ENCODE measurements around the gene BTBD17. TPM values are rescaled to one million over a fixed set of nuclear protein-coding genes. Genes with fewer than 3 reads are reported as not detected.

The BTBD17 gene
- total RNA-seq, 1 donor from 2014 or later = not detected

DNA sequence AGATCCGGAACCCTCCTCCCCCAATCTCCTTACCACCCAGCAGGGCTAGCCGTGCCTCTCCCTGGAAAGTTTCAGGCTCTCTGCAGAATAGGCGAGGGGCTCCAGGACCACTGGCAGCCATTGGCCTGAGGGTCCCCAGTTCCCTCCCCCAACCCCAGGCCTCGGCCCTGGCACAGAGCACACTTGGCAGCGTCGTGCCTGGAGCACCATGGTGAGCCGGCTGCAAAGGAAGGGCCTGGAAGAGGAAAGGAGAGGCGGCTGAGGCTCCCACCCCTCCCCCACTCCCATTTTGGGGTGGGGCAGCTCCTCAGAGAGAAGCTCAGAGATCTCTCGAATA lies 369 bp upstream of the BTBD17 start:
- H3K27ac Mint-ChIP-seq = no peak overlapping the region

DNA sequence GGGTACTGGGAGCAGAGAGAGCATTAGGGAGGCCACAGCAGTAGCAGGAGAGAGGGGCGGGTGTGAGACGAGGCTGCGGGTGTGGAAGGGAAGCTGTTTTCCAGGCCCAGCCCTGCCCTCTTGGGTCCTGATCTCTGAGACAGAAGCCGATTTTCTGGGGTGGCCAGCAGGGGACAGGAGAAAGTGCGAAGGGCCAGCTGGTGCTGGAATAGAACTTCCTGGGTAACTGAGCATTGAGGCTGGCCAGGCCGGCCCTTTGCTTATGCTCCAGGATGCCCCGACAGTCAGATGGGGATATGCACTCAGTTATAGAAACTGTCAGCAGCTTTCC lies 804 bp downstream of the BTBD17 start:
- TF ChIP-seq, protein P1, sequence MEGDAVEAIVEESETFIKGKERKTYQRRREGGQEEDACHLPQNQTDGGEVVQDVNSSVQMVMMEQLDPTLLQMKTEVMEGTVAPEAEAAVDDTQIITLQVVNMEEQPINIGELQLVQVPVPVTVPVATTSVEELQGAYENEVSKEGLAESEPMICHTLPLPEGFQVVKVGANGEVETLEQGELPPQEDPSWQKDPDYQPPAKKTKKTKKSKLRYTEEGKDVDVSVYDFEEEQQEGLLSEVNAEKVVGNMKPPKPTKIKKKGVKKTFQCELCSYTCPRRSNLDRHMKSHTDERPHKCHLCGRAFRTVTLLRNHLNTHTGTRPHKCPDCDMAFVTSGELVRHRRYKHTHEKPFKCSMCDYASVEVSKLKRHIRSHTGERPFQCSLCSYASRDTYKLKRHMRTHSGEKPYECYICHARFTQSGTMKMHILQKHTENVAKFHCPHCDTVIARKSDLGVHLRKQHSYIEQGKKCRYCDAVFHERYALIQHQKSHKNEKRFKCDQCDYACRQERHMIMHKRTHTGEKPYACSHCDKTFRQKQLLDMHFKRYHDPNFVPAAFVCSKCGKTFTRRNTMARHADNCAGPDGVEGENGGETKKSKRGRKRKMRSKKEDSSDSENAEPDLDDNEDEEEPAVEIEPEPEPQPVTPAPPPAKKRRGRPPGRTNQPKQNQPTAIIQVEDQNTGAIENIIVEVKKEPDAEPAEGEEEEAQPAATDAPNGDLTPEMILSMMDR (IDR thresholded peaks at IDR 0.05) = no peak
- Mint-ChIP-seq H3K36me3 (ENCODE audit: low read depth) (no peaks in the 10 kb centered on the region), H3K27me3 (peaks cover 34% of the 10 kb centered on the region), H3K4me1 (peaks cover 2% of the 10 kb centered on the region), H3K27ac (no peak overlapping the region), H3K9me3 (no peaks in the 10 kb centered on the region), H3K4me3 (no peak overlapping the region)
- intact Hi-C loops (cut with micrococcal nuclease) = loop anchor here (2.0 kb wide), 1 partner anchor 150 kb away; no protein-coding TSS in a partner anchor
- ATAC-seq (ENCODE audit: low read depth) (no peak), DNase-seq (no peak)
- ChIA-PET CTCF (interaction anchor here (0.9 to 1.1 kb wide), 2 partner anchors 96 to 150 kb away, joined by 3 read pairs; no protein-coding TSS in a partner anchor), POLR2A (no interaction called here)

More for the DNA sequence above, 369 bp upstream of the BTBD17 start:
- Mint-ChIP-seq H3K9me3 (no peaks in the 10 kb centered on the region), H3K36me3 (ENCODE audit: low read depth) (no peaks in the 10 kb centered on the region), H3K4me3 (no peak overlapping the region), H3K27me3 (peaks cover 31% of the 10 kb centered on the region), H3K4me1 (peaks cover 2% of the 10 kb centered on the region)
- TF ChIP-seq, protein P1 (IDR thresholded peaks at IDR 0.05) = no peak
- POLR2A ChIA-PET = no interaction called here
- CTCF ChIA-PET = interaction anchor here (1.5 kb wide), 1 partner anchor 95 kb away, joined by 4 read pairs; no protein-coding TSS in a partner anchor
- intact Hi-C loops (cut with micrococcal nuclease) = no loop called here
- ATAC-seq (ENCODE audit: low read depth) (no peak), DNase-seq (no peak)

DNA sequence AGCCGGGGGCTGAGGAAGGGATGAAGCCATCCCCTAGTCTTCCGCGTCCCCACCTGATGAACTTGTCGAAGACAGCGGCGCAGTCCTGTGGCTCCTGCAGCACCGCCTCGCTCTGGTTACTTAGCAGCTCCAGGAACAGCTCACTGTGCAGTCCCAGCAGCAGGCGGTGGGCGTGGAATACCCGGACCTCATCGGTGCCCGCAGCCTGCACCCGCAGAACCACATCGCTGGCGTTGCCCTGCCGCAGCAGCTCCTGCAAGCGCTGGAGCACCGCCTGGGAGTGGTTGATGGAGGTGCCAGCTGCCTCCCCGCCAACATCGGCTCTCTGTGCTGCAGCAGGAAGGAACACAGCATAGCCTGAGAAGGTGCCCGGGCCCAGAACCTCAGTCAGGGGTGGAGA lies 1.8 kb downstream of the BTBD17 start:
- no peak for ATAC-seq (ENCODE audit: low read depth)
- Mint-ChIP-seq H3K4me1 (peaks cover 2% of the 10 kb centered on the region), H3K27me3 (peaks cover 41% of the 10 kb centered on the region), H3K9me3 (no peaks in the 10 kb centered on the region), H3K36me3 (ENCODE audit: low read depth) (no peaks in the 10 kb centered on the region), H3K4me3 (no peak overlapping the region), H3K27ac (no peak overlapping the region)
- no peak for DNase-seq
- intact Hi-C loops (cut with micrococcal nuclease) = loop anchor here (2.0 kb wide), 1 partner anchor 149 kb away; no protein-coding TSS in a partner anchor
- ChIA-PET POLR2A (no interaction called here), CTCF (interaction anchor here (1.2 kb wide), 1 partner anchor 8 kb away, joined by 3 read pairs; no protein-coding TSS in a partner anchor)
- TF ChIP-seq, protein P1 (IDR thresholded peaks at IDR 0.05) = no peak

DNA sequence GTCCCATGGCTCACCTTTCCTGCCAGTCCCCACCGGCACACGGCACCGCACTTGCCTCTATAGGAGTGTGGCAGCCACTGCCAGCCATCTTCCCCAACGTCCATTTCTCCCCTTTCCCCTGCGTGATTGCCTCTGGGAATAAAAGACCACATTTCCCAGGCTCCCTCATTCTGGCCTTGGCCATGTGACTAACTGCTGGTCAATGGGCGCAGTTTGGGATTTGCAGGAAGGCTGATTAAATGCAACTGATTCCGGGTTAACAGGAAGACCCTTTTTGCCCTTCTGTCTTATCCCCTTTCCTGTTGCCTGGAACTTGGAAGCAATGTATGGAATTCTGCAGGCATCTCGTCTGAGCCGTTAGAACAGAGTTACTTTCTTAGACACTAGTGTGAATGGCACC lies 3.0 kb downstream of the BTBD17 start:
- Mint-ChIP-seq H3K36me3 (ENCODE audit: low read depth) (no peaks in the 10 kb centered on the region), H3K9me3 (no peaks in the 10 kb centered on the region), H3K4me1 (peaks cover 5% of the 10 kb centered on the region), H3K4me3 (no peak overlapping the region), H3K27ac (no peak overlapping the region), H3K27me3 (peaks cover 51% of the 10 kb centered on the region)
- ChIA-PET CTCF (interaction anchor here (1.2 kb wide), 1 partner anchor 9 kb away, joined by 3 read pairs; no protein-coding TSS in a partner anchor), POLR2A (no interaction called here)
- intact Hi-C loops (cut with micrococcal nuclease) = no loop called here
- TF ChIP-seq, protein P1 (IDR thresholded peaks at IDR 0.05) = no peak
- DNase-seq (no peak), ATAC-seq (ENCODE audit: low read depth) (no peak)

DNA sequence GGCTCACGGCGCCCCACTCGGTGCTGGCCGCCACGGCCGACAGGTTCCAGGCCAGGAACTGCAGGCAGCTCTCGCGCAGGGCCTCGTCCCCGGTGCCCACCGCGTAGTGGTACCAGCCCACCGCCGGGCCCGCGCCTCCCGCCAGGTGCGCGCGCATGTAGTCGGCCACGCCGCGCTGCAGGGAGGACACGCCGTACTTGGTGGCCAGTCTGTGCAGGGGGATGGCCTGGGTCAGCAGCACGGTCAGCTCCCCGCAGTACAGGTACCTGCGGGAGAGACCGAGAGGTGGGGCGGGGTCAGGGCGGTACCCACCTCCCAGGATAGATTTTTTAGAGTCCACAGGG lies 4.2 kb downstream of the BTBD17 start:
- ATAC-seq (ENCODE audit: low read depth) = no peak
- Mint-ChIP-seq H3K27ac (no peak overlapping the region), H3K9me3 (no peaks in the 10 kb centered on the region), H3K4me1 (peaks cover 5% of the 10 kb centered on the region), H3K36me3 (ENCODE audit: low read depth) (no peaks in the 10 kb centered on the region), H3K27me3 (peaks cover 59% of the 10 kb centered on the region), H3K4me3 (no peak overlapping the region)
- ChIA-PET POLR2A (no interaction called here), CTCF (no interaction called here)
- DNase-seq = no peak
- intact Hi-C loops (cut with micrococcal nuclease) = no loop called here
- TF ChIP-seq, protein P1 (IDR thresholded peaks at IDR 0.05) = no peak
